Testis (tissue), 2 donors: ENCODE results near the gene CAMTA1.

Experiments used
- CTCF ChIP-seq, 3 experiments: fragments of 450-650 bp in 2 of 3; fragments of 200-600 bp in 1 of 3; sonication (generic) in 1 of 3; IDR thresholded peaks; one replicate each; pipeline ENCODE4 v1.5.1; 2016 to 2019; ENCODE audit warnings: antibody characterized with exemption in 3 of 3, mild to moderate bottlenecking in 2 of 3, moderate library complexity in 1 of 3
- POLR2A ChIP-seq: fragments of 450-650 bp; IDR thresholded peaks from one replicate; pipeline ENCODE4 v1.6.1; 2017; ENCODE audit warnings: antibody characterized with exemption, mild to moderate bottlenecking, moderate library complexity

GRCh38 chr1:7535934-7536878 lies 751.0 kb downstream of the CAMTA1 start:
- no peak for TF ChIP-seq CTCF (IDR thresholded peaks at IDR 0.05)
- TF ChIP-seq POLR2A: no peak
